Hypothalamus (tissue), 51 donors: Measurements from ENCODE around the gene COX6B1.
A peak's percentile ranks its signal among the peaks of the same experiment; 100 is the strongest.
"Not testable (repeated sequence)": the region's sequence is repeated elsewhere in the genome, so short reads cannot be mapped to it uniquely, and the experiment has no call there.

Source experiments
- DNase-seq, 51 donors: peaks; one replicate each; lab custom pipeline; 2025; lab: John Stamatoyannopoulos, UW

The COX6B1 gene

GRCh38 chr19:35648017-35648961 is at the start of gene COX6B1:
Gene COX6B1, plus strand, starts transcription at chr19:35648323. Its CDS starts 2,921 bp downstream, at chr19:35651244.
- peak; percentile 42 to 98 (median 90) for DNase-seq

GRCh38 chr19:35601971-35602370 is 46.2 kb upstream of the COX6B1 start:
- DNase-seq, result no peak

GRCh38 chr19:35604436-35604835 is 43.7 kb upstream of the COX6B1 start:
- DNase-seq, result not testable (repeated sequence)

- not testable (repeated sequence) for DNase-seq
Observed at GRCh38 chr19:35607170-35607569, 41.0 kb upstream of the COX6B1 start.

GRCh38 chr19:35607661-35608060 is 40.5 kb upstream of the COX6B1 start:
- DNase-seq, result no peak

- no peak for DNase-seq
Observed at GRCh38 chr19:35608251-35608650, 39.9 kb upstream of the COX6B1 start.

- DNase-seq, result no peak
Observed at GRCh38 chr19:35609851-35610353, 38.2 kb upstream of the COX6B1 start.

GRCh38 chr19:35612224-35612558 is 35.9 kb upstream of the COX6B1 start:
- no peak for DNase-seq

- peak; percentile 34 to 93 (median 84) for DNase-seq
Observed at GRCh38 chr19:35612559-35613321, 35.4 kb upstream of the COX6B1 start, which contains the start of gene HAUS5. Gene HAUS5, plus strand, starts transcription at chr19:35612735. Its CDS starts 60 bp downstream, at chr19:35612795.

- DNase-seq, result no peak
Observed at GRCh38 chr19:35613574-35613973, 34.5 kb upstream of the COX6B1 start.

- DNase-seq, result no peak
Observed at GRCh38 chr19:35615036-35615435, 33.1 kb upstream of the COX6B1 start.

- no peak for DNase-seq
Observed at GRCh38 chr19:35618857-35619256, 29.3 kb upstream of the COX6B1 start.

- DNase-seq, result no peak
Observed at GRCh38 chr19:35619290-35619923, 28.7 kb upstream of the COX6B1 start.

GRCh38 chr19:35620001-35620400 is 28.1 kb upstream of the COX6B1 start:
- no peak for DNase-seq

GRCh38 chr19:35621708-35622107 is 26.4 kb upstream of the COX6B1 start:
- no peak for DNase-seq

GRCh38 chr19:35622750-35623149 is 25.4 kb upstream of the COX6B1 start:
- DNase-seq, result no peak

GRCh38 chr19:35623327-35624010 is 24.7 kb upstream of the COX6B1 start:
- peak in 1 of 51 donors; percentile 3 for DNase-seq

- no peak for DNase-seq
Observed at GRCh38 chr19:35628264-35628564, 19.9 kb upstream of the COX6B1 start.

GRCh38 chr19:35628565-35629331 is 19.4 kb upstream of the COX6B1 start, which contains the start of gene RBM42:
Gene RBM42, plus strand, starts transcription at chr19:35629036. Its CDS starts 118 bp downstream, at chr19:35629154.
- peak; percentile 79 to 98 (median 93) for DNase-seq

- DNase-seq, result no peak
Observed at GRCh38 chr19:35629332-35629633, 18.8 kb upstream of the COX6B1 start.
